NCI-H1694 treated with DMSO at 0.1 percent for 48 hours (cell line): ENCODE results near the gene TRIM32.

Experiments used
- DNase-seq: peaks from one replicate; lab custom pipeline; 2025; lab: John Stamatoyannopoulos, UW

The TRIM32 gene

DNA sequence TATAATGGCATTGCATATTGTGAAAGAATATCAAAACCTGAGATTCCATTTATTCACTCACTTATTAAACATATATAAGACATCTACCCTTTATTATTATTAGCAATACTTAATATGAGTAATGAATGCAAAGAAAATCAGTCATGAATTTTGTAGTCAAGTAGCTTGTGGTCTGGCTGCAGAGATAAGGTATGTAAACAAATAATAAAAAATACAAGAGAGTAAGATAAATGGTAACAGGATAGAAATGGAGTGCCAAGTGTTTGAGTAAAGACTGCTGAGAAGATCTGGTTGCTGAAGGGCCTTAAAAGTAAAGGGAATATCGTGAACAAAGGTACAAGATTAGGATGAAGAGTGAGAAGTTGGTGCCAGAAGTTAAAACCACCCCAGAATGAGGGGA, 18.4 kb downstream of the TRIM32 start:
- no peak for DNase-seq

DNA sequence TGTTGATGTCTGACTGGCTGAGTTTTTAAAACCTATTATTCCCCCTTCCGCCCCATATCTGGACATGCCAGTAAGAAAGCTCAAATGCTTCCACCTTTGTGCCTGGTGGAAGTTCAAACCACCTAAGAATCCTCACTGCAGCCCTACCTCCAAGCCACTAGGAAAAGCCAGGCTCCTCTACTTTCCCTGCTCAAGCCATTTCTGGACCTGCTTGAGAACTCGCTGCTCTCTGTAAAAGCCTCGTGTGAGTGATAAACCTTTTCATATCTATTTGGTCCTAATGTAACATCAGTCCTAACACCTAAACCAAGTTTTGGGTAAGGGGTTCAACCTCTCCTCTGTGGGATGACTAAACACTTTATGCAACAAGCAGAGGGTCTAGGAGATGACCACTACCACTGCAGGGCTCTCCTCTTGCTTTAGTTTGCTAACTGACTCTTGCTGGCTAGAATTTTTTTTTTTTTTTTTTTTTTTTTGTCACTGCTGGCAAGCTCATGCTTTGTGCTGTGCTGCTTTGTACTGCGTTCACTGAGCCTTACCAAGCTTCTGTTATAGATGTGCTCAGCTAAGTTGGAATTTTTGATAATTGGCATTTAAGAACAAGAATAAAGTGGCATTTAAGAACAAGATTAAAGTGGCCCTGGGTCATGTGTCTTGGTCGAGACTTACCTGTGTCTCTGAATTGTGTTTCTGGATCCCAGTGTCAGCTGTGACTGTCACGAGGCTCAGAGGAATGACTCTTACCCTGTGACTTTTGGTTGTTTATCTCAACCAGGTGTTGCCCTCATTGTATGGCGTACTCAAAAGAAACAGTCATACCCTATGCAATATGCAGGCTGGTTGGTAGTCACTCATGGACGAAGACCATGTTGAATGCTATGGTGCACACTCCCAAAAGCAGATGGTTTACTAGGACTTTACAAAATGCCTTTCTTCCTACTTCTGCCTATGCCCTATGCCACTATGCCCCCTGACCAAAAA, 19.5 kb downstream of the TRIM32 start:
- no peak for DNase-seq

DNA sequence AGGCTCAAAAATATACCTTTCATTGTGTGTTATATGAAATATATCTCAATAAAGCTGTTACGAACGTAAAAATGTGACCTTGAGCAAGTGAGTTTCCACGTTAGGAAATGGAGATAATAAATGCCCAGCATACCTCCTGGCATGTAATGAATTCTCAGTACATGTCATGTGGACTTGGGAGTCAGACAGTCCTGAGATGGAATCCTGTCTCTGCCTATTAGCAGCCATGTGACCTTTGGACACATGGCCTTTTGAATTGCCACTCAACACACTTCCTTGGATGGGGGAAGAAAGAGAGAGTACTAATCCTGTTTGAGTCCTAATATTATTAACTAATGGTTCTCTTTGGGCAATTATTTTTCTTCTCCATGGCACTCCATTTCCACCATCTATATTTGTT, 25.7 kb downstream of the TRIM32 start:
- DNase-seq, result no peak

DNA sequence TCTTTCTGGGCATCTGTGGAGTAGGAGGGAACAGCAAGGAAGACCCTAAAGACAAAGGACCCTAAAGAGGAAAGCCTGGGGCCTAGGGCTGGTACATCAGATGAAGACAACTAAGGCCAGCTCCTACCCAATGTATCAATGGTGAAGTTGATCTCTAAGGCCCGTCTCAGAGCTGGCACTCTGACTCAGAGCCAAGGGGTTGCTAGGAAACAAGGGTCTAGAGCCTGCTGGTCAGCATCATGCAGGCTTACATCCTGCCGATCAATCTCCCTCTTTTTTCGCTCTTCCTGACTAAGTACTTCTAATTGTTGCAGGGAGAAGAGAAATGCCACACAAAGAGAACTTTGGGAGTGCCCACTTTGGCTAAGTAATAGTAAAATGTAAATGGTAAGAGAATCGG, 26.2 kb downstream of the TRIM32 start:
- no peak for DNase-seq

DNA sequence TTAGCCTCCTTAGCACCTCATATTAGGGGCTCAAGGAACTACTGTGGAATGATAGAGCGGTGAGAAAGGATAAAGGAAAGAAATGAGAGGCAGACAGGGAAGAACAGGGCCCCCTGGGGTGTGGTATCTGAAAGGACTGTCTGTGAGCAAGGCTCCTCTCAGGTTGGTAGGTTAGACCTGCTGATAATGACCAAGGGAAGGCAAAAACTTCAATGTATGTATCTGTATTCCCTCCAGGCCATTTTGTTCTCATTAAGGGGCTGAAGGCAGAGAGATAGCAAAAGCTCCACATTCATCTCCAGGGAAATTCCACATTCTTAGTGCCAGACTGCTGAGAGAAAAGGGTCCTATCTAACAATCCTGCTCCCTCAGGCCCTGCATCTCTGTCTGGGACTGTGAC, 28.6 kb downstream of the TRIM32 start:
- no peak for DNase-seq

DNA sequence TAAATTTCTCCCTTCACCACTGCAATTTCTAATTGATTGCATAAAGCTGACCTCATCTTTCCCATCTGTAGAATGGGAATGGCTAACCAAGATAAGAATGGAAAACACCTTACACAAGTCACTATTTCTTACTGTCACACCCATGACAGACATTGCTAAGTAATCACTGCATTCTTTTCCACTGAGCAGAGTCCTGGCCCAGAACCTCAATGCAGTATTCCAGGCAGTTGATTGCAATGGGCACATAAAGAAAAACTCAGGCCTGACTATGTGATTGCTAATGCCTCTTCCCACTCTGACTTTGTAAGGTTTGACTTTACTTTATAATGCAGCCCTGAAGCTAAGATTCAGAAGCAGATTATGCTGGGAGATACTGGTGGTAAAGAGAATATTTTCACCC, 29.3 kb downstream of the TRIM32 start:
- no peak for DNase-seq

DNA sequence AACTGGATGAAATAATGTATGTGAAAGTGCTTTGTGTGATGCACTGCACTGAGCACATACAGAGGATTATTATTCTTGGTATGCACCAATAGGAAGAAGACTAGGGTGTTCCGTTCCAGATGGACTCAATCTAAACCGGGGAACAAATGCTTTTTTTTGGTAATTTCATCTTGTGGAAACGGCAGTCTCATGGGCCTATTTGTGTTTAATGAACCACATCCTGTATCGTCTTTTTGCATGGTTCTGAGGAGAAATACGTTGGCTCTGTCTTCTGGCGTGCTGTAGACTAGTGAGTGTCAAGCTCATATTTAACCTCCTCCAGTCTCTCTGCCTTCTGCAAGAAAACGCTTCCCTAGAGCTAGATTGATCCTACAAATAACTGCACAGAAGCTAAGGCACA, 30.0 kb downstream of the TRIM32 start:
- no peak for DNase-seq

DNA sequence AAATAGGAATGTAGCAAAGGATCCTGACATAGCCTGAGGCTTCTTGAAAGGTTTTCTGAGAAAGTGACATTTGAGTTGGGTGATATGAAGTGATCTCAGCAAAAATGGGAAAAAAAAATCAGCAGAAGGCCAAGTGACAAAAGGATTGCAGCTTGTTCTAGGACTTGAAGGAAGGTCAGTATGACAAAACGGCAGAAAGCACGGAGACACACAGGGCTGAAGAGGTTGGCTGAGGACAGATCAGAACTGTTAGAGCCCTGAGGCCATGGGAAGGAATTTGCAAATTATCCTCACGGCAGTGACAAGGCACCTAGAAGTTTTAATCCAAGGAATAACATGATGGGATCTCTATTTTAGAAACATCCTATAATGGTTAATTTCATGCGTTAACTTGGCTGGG, 31.0 kb downstream of the TRIM32 start:
- DNase-seq, result no peak

DNA sequence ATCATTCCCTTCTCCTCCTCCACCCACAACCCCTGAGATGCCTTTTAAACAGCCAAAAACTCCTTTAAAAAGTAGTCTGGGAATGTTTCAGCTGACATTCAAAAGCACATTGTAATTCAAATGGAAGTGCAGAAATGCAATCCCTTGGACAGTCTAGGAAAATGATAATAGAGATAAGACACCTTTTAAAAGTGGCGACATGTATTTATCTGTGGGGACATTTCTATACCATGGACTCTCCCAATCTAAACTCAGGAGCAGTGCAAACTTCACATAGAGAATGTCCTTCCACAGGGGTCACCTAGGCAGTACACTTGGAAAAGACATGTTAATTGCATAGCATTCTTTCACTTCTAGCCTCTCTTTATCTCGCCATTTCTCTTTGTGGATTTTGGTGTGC, 33.0 kb downstream of the TRIM32 start:
- no peak for DNase-seq

DNA sequence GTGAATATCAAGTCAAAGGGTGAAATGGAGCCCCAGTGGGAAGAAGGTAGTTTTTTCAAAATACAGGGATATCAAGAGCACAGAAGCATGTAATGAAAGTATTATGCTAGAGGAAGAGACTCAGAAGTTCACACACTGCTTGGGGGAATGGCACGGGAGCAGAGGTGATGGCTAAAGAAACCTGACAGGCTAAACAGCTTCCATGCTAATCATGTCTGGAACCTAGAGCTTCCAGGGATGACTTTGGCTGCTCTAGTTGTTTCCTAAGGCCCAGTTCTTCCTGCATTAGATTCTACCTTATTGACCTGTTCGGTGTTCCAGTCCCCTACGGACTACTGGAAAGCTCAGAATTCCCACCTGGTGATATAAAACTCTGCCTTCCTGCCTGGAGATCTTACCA, 34.3 kb downstream of the TRIM32 start:
- DNase-seq, result no peak

DNA sequence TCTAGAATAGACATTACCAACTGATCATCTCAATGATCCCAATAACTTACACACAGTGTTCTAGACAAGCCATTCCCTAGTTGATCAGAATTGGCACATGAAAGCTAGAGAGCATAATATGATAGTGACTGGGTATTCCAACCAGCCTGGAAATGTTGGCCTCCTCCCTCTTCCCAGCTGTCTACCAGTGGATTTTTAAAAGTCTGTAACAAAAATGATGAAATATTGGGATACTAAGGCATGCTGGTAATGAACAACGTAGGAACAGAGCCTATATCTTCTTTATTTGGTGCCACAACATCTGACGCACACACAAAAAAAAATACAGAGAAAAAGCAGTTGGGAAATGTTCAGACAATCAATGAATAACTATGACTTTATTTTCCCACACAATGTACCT, 34.8 kb downstream of the TRIM32 start:
- DNase-seq, result no peak

DNA sequence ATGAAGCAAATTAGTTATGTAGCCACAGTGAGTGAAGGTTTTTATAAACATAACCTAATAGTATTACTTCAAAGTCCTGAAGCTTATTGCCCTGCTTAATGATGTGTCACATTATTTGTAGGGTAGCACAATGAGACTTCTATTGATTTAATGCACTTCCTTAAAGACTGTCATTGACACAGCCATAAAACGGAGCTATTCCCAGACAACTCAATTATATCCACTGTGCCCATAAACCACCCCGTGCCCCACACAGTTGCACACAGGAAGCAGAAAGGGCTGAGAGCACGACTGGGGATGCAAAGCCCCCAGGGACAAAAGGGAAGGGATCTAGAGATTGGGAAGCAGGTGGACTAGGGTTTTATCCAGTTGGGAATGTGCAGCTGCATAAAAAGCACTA, 37.0 kb downstream of the TRIM32 start:
- no peak for DNase-seq

DNA sequence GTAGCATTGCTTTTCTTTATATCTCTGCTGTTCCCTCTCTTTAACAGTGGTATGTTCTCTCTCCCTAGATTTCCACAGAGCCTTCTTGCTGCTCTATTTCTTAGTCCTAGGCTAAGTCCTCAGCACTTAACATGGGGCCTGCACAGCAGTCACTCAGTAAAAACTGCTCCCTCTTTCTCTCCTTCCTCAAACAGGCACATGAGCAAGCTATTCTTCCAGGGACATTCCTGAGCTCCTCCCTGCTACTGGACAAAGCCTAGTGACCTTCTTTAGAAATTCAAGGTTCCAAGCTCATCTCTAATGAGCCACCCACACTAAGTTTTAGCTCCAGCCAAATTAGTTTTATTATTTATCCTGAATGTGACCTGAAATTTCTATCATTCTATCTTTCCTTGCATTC, 39.5 kb downstream of the TRIM32 start:
- DNase-seq, result no peak

DNA sequence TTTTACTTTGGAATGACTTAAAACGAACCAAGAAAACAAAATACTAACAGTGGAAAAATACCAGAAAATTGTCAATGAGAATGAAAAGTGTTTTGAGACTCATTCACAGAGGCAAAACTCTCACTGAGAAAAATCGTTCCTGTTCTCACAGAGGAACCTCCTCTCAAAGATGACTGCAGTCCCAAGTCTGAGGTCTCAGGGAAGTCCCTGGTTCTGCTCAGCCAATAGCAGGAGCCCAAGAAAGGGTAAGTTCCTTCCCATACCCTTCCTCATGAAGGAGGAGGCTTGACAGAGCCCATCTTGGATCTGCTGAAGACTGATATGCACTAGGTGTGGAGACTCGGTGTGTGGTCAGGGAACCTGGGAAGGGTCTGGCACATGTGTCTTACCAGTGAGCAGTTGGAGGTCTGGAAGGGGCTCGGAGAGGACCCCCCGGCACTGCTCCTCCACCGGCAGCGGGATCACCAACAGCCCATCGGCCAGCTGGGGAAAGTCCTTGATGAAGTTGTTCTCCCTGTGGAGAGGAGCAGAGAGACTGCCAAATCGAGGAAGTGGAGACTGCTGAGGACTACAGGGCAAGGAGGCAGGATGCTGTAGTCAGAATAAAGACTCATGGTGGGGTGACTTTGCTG, 46.0 kb downstream of the TRIM32 start:
- no peak for DNase-seq

DNA sequence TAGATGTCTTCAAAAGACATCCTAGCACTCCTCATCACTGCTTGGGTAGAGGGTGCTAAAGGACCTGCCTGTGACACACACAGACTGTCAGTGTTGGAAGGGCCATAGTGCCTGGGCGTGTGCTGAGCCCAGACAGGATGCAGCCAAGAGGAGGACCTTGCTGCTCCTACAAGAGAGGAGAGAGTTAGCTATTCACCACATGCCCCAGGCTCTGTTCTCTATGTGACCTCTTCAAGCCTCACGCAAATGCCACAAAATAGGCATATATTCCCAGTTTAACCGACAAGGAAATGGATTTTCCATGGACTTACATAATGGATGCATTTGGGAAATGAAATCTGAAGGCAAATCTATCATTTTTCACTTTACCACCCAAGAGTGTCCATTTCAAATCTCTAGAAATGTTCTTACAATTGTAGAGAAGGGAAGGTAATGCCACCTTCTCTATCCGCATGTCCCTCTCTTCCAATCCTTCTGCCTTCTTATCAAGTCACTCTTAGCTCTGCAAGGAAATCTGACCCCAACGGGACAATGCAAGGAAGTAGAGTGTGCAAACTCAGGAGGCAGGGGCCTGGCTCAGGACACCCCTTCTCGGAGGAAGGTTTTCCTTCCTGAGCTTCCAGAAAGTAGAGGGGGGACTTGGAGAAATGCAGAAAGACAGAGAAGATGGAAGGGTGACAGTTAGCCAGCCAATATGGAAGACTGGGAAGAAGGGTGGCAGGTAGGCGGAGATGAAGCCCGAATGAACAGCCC, 49.5 kb downstream of the TRIM32 start:
- no peak for DNase-seq

DNA sequence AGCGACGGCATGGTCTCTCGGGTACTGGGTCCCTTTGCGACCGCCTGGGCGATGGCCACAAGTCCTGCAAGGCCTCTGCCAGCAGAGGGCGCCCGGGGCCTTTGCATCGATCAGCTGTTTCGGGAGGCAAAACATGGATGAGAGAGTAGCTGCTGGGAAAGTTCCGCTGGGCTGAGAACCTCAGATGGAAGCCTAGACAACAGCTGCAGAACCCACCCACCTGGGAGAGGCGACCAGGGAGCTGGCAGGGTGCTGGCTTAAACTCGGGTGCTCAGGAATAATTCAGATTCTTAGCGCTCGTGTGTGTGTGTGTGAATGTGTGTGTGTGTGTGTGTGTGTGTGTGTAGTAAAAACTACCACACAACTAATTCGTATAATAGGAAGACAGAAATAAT, 50.0 kb downstream of the TRIM32 start:
- peak; percentile 61 for DNase-seq

DNA sequence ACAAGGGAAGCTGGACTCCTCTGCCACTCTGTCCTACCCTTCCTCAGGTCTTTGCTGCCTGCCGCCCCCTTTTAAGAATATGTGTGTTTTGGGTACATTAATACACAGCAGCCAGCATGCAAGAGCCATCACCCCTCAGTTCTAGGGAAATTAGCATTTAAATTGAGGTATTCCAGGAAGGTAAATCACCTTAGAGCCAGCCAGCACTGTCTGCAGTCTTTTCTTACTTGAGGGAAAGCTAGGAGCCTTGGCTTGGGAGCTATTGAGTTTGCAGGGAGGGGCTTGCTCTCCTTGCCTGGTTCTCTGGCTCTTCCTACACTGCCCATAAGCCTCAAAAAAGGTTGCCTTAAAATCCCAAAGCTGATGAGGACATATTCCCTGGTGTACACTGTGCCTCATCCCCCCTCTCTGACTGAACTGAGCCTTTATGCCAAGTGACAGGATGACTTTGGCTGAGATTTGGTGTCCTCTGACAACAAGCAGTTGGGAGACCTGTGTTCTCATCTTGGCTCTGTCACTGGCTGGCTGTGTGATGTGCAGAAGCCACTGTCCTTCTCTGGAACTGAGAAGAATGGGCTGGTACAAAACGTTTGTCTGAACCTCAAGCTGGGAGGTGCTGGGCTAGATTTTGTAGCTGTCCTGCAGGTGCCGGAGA, 54.1 kb downstream of the TRIM32 start:
- no peak for DNase-seq

DNA sequence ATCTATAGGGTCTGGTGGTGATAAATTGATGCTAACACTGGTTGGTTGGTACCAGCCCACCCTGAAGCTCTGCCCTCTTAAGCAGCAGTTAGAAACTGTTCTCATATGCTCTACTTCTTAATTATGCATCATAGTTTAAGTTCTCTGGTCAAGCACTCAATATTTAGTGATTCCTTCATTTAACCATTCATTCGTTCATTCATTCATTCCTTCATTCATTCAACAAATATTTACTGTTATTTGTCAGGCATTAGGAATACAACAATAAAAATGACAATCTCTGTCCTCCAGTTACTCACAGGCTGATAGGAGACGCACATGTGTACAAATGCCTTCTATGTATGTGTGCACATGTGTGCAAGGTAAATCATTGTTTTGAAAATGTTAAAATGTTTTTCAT, 54.6 kb downstream of the TRIM32 start:
- DNase-seq, result no peak

DNA sequence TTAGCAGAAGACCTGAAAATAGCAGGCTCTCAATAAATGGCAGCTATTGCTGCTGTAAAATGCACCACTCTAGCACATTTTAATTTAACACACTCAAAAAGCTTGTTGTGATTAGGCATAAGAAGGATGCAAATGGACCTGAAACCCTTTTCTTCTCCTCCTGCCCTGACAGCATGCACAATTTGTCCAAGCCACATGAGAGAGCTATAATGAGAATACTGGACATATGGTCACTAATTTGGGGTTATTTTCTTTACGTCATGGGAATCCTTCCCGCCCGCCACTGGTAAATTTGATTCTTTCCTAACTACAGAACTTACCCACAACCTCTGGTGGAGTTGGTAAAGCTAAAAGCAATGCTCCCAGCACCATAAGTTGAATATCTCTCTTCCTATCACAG, 62.1 kb downstream of the TRIM32 start:
- no peak for DNase-seq

DNA sequence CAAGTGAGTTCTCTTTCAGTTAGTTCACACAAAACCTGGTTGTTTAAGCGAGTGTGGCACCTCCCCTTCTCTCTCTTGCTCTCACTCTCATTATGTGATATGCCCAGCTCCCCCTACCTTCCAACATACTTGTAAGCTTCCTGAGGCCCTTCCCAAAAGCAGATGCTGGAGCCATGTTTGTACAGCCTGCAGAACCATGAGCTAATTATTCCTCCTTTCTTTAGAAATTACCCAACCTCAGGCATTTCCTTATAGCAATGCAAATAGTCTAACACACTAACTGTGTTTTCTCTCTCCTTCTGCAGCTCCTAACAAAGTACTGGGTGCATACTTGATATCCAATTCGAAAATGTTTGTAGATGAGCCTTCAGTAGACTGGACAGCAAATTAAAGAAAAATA, 62.7 kb downstream of the TRIM32 start:
- no peak for DNase-seq

DNA sequence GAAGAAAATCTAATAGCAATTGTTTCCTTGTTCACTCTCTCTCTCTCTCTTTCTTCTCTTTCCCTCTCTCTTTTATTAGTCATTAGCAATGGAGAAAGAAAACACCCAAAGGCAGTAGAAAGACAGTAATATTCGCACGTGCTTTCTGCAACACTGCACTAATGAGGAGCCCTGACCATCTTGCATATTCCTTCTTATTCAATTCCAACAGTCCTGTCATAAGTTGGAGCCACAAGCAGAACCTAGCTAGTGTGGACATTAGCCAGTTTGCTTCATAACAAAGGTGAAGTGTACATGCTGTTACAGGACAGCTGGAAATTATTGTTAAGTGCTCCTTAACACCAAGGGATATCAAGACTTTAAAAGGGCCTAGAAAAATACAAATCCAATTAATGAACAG, 63.4 kb downstream of the TRIM32 start:
- no peak for DNase-seq
